ENCODE measurements around the gene OR5H6.

OR5H6 gene

GRCh38 chr3:98263944-98264343 is at the start of gene OR5H6:
Gene OR5H6, plus strand, starts transcription at chr3:98264244. Its CDS starts 89 bp downstream, at chr3:98264333.
- TF ChIP-seq CTCF (conservative IDR thresholded peaks at IDR 0.05): no peak
- H3K27ac ChIP-seq: no peak within 1 kb of the TSS

GRCh38 chr3:98215051-98215450 is 49.0 kb upstream of the OR5H6 start:
- H3K27ac ChIP-seq: no peak overlapping the region
- no peak for TF ChIP-seq CTCF (conservative IDR thresholded peaks at IDR 0.05)

GRCh38 chr3:98223907-98224672 is 40.0 kb upstream of the OR5H6 start:
- H3K27ac ChIP-seq: no peak overlapping the region
- no peak for TF ChIP-seq CTCF (conservative IDR thresholded peaks at IDR 0.05)

GRCh38 chr3:98232489-98232888 is 31.6 kb upstream of the OR5H6 start:
- no peak overlapping the region for H3K27ac ChIP-seq
- no peak for TF ChIP-seq CTCF (conservative IDR thresholded peaks at IDR 0.05)

GRCh38 chr3:98233468-98233867 is 30.6 kb upstream of the OR5H6 start:
- TF ChIP-seq CTCF (conservative IDR thresholded peaks at IDR 0.05): no peak

GRCh38 chr3:98240131-98240530 is 23.9 kb upstream of the OR5H6 start:
- no peak overlapping the region for H3K27ac ChIP-seq
- no peak for TF ChIP-seq CTCF (conservative IDR thresholded peaks at IDR 0.05)

More at GRCh38 chr3:98233468-98233867, 30.6 kb upstream of the OR5H6 start:
- H3K27ac ChIP-seq: no peak overlapping the region

GRCh38 chr3:98242155-98242554 is 21.9 kb upstream of the OR5H6 start:
- H3K27ac ChIP-seq: no peak overlapping the region
- TF ChIP-seq CTCF (conservative IDR thresholded peaks at IDR 0.05): no peak

Measured in VCaP (cell line).